Astrocyte (in vitro differentiated cells and primary cell): Measurements from ENCODE around the gene INSM1.

ENCODE experiments used
- EZH2 ChIP-seq: IDR thresholded peaks from 2 replicates; pipeline ENCODE4 v1.6.1; 2012; ENCODE audit warnings: mild to moderate bottlenecking, low read length, inconsistent platforms; ENCODE audit not compliant: insufficient read depth
- TF ChIP-seq, protein P1 (sequence below): IDR thresholded peaks from 2 replicates; pipeline ENCODE4 v1.5.1; 2011; ENCODE audit warnings: low read depth, mild to moderate bottlenecking, inconsistent platforms, low read length, moderate library complexity; ENCODE audit not compliant: insufficient read depth

DNA sequence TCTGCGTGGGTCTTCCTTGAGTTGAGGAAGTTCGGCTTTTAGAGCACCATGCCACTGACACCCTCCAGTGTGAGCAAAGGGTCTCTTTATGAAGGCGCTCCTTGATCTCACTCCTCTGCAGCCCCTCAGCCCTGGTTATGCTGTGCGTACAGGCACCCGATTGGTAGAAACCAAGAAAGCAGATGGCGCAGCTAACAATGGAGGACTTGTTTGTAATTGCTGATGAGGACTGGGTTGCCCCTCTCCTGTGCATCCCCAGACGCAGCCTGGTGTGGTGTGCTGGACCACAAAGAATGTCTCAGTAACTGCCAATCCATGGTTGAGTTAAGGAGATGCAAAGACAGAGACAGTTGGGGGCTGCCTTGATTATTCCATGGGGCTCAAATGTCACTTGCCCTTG, 30.2 kb downstream of the INSM1 start:
- no peak for TF ChIP-seq EZH2
- TF ChIP-seq, protein P1, sequence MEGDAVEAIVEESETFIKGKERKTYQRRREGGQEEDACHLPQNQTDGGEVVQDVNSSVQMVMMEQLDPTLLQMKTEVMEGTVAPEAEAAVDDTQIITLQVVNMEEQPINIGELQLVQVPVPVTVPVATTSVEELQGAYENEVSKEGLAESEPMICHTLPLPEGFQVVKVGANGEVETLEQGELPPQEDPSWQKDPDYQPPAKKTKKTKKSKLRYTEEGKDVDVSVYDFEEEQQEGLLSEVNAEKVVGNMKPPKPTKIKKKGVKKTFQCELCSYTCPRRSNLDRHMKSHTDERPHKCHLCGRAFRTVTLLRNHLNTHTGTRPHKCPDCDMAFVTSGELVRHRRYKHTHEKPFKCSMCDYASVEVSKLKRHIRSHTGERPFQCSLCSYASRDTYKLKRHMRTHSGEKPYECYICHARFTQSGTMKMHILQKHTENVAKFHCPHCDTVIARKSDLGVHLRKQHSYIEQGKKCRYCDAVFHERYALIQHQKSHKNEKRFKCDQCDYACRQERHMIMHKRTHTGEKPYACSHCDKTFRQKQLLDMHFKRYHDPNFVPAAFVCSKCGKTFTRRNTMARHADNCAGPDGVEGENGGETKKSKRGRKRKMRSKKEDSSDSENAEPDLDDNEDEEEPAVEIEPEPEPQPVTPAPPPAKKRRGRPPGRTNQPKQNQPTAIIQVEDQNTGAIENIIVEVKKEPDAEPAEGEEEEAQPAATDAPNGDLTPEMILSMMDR = no peak
